Stimulated activated CD4-positive, alpha-beta T cell treated with anti-CD3 and anti-CD28 coated beads, Interleukin-15, amount 100 ng/mL, for 1 hour (primary cell): ENCODE data around the gene LILRB3.
"Not testable (repeated sequence)": the region's sequence is repeated elsewhere in the genome, so short reads cannot be mapped to it uniquely, and the experiment has no call there.

Experiments used
- DNase-seq, 2 donors: peaks; one replicate each; pipeline ENCODE4 v3.0.0-alpha.2; 2020; ENCODE audit warnings: low read depth in 1 of 2, low spot score in 1 of 2

Gene LILRB3

DNA sequence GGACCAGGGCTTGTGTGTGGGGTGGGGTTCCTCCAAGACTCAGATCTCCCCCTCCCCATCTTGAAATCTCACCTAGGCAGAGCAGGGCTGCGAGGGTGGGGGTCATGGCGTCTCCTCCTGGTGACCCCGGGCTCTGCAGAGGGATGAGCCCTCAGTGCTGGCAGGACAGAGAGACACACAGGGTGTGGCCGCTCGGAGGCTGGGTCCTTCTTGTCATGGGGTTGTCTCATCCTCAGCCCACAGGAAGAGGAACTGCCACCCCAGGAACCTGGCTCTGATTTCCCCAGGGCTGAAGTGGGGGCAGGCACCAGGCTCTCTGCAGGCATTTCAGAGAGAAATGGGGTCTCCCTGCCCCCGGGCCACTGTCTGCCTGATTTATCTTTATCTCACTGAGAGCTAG is 19.8 kb upstream of the LILRB3 start, which contains the start of gene LILRA6:
Gene LILRA6 (minus strand): TSS at position 145 of the 400 bp plus-strand sequence.
- not testable (repeated sequence) for DNase-seq

- DNase-seq = not testable (repeated sequence)
Observed at GRCh38 chr19:54242234-54242633, 19.4 kb upstream of the LILRB3 start.

- not testable (repeated sequence) for DNase-seq
Observed at GRCh38 chr19:54240372-54241336, 17.8 kb upstream of the LILRB3 start.

DNA sequence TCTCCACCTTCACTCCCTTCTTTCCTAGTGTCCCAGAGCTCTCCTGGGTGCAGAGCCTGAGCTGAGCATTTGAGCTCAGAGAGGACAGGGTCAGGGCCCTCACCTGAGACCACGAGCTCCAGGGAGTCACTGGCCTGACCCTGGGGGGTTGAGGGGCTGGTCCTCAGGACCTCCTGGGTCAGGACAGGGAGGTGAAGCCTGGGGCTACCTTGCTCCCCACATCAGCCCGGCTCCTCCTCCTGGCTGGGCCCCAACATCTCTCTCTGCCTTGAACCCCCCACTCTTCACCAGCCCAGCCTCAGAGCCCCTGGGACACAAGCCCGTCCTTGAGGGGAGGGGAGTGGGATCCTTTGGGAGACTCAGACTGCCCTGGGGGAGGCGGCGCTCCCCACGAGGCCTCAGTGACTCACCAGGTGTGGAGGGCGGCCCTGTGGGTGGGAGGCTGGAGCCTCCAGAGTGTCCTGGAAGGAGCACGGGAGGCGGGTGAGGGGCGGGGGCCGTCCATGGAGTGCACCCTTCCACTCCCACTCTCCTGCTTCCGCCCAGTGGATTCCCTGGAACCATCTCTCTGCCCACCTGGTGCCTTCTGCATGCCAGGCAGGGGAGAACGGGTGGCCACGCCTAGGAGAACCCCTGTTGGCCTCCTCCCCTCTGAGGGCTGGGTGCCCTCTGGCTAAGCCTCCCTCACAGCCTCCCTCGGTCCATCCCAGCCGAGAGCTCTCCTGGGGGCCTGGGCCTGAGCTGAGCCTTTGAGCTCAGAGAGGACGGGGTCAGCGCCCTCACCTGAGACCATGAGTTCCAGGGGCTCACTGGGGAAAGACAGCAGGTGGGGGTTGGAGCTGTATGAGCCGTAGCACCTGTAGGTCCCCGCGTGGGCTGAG is 16.9 kb upstream of the LILRB3 start:
- not testable (repeated sequence) for DNase-seq

- DNase-seq = no peak
Observed at GRCh38 chr19:54233941-54234340, 11.1 kb upstream of the LILRB3 start.

DNA sequence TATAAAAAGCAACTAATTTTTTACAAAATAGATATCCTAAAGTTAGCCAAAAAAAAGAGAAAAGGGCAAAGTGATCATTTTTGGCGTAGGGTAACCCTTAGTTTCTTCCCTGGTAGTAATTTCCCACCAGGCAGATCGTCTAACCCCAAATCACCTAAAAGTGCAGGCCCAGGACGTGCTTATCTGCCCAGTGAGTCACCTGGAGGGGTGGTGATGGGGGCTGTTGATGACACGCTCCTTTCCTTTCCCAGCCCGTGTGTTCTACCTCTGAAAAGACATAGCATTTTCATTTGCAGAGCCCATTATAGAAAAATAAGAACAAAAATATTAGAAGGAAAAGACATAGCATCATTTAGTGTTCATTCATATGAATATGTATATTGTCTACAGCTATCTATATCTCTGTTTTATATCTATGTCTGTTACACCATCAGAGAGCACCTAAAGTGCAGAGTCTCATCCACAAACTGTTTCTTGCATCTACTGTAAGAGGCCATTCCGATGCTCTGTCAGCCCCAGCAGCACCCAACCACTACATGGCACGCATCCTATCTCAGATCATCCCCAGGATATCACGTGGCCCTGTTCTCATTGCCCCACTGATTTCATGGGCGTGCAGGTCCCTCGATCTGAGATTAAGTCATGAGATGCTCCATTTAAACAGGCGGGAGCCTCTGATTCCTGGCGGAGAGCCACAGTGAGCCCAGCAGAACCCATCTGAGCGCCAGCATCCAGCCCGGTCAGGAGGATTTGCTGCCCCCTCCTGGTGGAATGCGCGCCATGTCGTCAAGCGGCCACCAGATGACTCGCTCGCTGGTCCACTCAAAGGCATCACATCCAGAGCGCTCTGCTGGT is 8.5 kb upstream of the LILRB3 start:
- DNase-seq = peak; percentile 73 to 78

DNA sequence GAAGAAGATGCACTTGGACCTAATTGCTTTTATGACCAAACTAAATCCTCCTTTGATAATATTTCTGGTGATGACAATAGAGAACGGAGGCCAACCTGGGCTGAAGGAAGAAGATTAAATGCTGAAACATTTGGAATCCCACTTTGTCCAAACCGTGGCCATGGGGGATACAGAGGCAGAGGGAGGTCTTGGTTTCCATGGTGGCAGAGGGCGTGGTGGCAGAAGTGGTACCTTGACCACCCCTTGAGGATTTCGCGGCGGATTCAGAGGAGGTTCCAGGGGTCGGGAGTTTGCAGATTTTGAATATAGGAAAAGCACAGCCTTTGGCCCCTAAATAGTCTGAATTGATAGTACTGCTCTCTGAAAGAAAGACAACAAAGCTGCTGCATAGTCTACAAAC is 7.2 kb upstream of the LILRB3 start:
- no peak for DNase-seq

DNA sequence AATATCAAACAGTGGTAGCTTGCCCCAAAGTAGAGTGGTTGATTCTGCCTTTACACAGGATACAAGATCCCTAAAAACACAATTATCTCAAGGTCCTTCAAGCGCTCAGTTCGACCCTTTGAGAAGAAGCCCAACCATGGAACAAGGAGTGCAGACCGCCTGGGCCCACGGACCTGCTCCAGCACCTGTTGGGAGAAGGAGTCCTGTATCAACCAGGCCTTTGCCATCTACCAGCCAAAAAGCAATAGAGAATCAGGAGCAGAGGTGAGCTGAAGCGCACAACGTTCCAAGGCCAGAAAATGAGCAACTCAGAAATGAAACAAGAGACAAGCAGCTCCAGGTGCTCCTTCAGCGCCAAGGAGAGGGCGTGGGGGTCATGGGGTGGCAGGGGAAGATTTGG is 6.3 kb upstream of the LILRB3 start:
- DNase-seq = no peak

GRCh38 chr19:54224619-54225018 is 1.8 kb upstream of the LILRB3 start:
- not testable (repeated sequence) for DNase-seq

- DNase-seq = not testable (repeated sequence)
Observed at GRCh38 chr19:54223937-54224281, 1.1 kb upstream of the LILRB3 start.

DNA sequence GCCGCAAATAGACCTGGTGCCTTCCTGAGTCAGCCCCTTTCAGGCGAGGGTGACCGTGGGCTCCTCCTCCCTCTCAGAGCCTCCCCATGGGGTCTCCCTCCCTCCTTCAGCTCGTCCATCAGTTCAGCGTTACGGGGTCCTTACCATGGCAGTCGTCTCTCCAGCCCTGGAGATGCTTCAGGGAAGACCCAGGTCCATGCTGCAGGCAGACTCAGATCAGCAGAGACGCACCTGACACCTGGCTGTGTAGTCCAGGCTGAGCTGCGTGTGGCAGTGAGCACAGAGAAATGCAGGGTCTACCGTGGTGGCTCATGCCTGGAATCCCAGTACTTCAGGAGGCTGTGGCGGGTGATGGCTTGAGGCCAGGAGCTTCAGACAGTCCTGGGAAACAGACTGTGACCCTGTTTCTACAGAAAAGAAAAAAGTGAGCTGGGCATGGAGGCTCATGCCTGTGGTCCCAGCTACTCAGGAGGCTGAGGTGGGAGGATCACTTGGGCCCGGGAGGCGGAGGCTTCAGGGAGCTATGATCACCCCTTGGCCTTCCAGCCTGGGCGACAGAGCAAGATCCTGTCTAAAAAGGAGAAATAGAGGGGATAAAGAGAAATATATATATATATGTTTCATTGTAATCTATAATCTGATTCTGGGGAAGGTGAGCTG is 600 bp upstream of the LILRB3 start:
- DNase-seq = not testable (repeated sequence)

DNA sequence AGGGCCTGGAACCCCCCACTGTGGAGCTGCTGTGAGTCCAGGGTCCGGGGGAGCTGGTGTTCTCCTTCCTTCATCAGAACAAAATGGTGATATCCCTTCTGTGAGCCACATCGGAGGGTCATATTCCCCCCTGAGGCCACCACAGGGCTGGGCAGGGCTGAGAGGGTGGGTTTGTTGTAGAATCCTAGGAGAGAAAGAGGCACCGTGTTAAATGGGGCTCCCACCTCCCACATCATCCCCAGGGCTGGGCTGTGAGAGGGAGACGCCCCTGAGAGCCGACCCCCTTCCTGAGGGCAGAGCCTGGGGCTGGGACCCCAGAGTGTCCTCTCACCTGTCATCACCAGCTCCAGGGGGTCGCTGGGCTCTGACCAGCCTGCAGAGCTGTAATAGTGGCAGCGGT is 860 bp downstream of the LILRB3 start:
- DNase-seq = not testable (repeated sequence)

- not testable (repeated sequence) for DNase-seq
Observed at GRCh38 chr19:54219702-54220101, 3.1 kb downstream of the LILRB3 start.

- no peak for DNase-seq
Observed at GRCh38 chr19:54218960-54219661, 3.7 kb downstream of the LILRB3 start.

- DNase-seq = no peak
Observed at GRCh38 chr19:54218259-54218658, 4.5 kb downstream of the LILRB3 start.

DNA sequence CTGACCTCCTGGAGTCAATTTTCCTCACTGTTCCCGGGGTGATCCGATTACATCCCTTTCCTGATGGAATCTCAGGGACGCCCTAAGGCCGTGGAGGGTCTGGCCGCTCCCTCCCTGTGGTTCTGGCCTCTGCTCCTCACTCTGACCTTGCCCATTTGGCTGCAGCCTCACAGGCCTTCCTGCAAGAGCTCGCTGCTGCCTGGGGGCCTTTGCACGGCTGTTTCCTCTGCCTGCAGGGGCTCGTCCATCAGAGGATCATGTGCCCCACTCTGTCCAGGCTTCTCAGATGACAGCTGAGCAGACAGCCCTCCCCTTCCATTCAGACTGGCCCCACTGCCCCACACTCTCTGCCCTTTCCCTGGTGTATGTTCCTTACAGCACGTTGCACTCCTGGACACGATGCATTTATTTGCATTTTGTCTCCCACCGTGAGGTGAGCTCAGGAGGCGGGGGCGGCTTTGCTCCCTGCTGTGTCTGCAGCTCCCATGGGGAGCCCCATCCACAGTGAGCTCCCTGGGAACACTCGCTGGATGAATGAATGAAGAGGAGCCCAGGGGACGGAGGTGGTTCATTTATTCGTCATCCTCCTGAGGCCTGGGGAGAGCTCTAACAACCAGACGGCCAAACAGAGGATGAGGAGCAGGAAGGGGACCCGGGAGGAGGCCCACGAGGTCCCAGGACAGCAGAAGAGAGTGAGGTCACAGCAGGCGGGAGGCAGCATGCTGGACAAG is 5.1 kb downstream of the LILRB3 start:
- DNase-seq = not testable (repeated sequence)

GRCh38 chr19:54216869-54217268 is 5.9 kb downstream of the LILRB3 start:
- DNase-seq = no peak

DNA sequence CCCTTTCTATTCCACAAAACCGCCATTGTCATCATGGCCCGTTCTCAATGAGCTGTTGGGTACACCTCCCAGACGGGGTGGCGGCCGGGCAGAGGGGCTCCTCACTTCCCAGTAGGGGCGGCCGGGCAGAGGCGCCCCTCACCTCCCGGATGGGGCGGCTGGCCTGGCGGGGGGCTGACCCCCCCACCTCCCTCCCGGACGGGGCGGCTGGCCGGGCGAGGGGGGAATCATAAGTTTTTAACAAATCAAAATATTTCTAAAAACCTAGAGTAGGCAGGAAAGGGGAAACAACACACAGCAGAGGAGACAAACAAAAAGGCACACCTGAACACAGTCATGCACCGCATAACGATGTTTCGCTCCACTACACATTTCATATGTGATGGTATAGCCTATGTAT is 8.1 kb downstream of the LILRB3 start:
- not testable (repeated sequence) for DNase-seq

DNA sequence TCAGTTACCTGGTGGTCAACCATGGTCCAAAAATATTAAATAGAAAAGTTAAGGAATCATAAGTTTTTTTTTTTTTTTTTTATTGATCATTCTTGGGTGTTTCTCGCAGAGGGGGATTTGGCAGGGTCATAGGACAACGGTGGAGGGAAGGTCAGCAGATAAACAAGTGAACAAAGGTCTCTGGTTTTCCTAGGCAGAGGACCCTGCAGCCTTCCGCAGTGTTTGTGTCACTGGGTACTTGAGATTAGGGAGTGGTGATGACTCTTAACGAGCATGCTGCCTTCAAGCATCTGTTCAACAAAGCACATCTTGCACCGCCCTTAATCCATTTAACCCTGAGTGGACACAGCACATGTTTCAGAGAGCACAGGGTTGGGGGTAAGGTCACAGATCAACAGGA is 8.6 kb downstream of the LILRB3 start:
- not testable (repeated sequence) for DNase-seq
